Gastrocnemius medialis (tissue), 4 donors: ENCODE results near the gene CAPRIN1.

Experiments
- CTCF ChIP-seq, 5 experiments: fragments of 450-650 bp in 3 of 5; fragments of 200-600 bp in 2 of 5; sonication (generic) in 2 of 5; IDR thresholded peaks in 4 of 5; conservative IDR thresholded peaks in 1 of 5; 1 replicate in 4 of 5; 2 replicates in 1 of 5; pipeline ENCODE4 v1.5.1; 2016 to 2019; ENCODE audit warnings: antibody characterized with exemption in 5 of 5, mild to moderate bottlenecking in 3 of 5, moderate library complexity in 3 of 5
- POLR2A ChIP-seq, 2 donors: fragments of 450-650 bp; IDR thresholded peaks; one replicate each; pipeline ENCODE4 v1.6.1; 2017; ENCODE audit warnings: antibody characterized with exemption in 2 of 2, mild to moderate bottlenecking in 2 of 2, moderate library complexity in 2 of 2

- TF ChIP-seq CTCF (IDR thresholded peaks at IDR 0.05 in 4 of 5, conservative IDR thresholded peaks at IDR 0.05 in 1 of 5) (no peak), POLR2A (IDR thresholded peaks at IDR 0.05) (no peak)
These were observed 97.1 kb downstream of the CAPRIN1 start for GRCh38 chr11:34148504-34149165.
